Measurements from ENCODE around the gene JRKL.
"Not testable (repeated sequence)": the region's sequence is repeated elsewhere in the genome, so short reads cannot be mapped to it uniquely, and the experiment has no call there.

The JRKL gene

DNA sequence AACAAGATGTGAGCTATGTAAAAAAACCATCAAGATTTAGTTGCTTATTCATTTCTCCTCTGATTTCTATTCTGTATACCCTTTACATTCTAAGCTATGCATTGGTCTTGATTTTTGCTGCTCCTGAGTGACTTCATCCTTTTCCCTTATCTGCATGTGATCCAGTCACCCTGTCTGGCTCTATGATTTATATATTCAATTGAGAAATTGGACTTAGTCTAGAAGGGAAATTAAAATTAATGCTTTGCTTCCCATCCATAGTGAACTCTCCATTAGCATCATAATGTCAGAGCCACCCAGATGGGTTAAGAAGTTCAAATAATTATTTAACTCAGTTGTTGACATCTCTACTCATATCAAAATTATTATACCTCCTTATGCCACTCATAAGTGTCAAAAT, 5.0 kb downstream of the JRKL start:
- DNase-seq (ENCODE audit: low read depth): no peak

- no peak for DNase-seq (ENCODE audit: low read depth)
These were observed 6.8 kb downstream of the JRKL start for GRCh38 chr11:96396637-96397036.

- no peak for DNase-seq (ENCODE audit: low read depth)
These were observed 8.1 kb downstream of the JRKL start for GRCh38 chr11:96397863-96398262.

GRCh38 chr11:96400697-96401096, 10.9 kb downstream of the JRKL start:
- DNase-seq (ENCODE audit: low read depth): no peak

GRCh38 chr11:96411412-96411811, 21.6 kb downstream of the JRKL start:
- DNase-seq (ENCODE audit: low read depth): not testable (repeated sequence)

DNA sequence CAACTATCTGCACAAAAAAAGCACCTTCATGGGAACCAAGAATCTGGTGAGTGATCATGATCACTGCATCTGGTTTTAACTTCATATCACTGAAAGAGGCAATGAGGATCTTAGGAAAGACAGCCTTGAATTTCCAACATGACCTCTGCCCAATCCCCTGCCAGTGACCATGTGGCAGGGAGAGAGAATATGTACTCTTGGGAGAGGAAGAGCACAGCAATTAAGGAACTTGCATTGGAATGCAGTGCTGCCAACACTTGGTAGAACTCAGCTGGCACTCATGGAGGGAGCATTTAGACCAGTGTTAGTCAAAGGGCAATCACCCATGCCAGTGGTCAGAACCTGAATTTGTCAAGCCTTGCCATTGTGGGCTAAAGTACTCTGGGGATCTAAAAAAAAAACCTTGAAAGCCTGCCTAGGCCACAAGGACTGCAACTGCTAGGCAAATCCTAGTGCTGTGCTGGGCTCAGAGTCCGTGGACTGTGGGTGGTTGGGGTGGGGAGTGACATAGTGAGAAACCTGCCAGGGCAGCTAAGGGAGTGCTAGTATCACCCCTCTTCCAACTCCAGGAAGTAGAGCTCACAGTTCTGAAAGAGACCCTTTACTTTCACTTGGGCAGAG, 23.1 kb downstream of the JRKL start:
- no peak for DNase-seq (ENCODE audit: low read depth)

GRCh38 chr11:96413408-96413807, 23.6 kb downstream of the JRKL start:
- no peak for DNase-seq (ENCODE audit: low read depth)

DNA sequence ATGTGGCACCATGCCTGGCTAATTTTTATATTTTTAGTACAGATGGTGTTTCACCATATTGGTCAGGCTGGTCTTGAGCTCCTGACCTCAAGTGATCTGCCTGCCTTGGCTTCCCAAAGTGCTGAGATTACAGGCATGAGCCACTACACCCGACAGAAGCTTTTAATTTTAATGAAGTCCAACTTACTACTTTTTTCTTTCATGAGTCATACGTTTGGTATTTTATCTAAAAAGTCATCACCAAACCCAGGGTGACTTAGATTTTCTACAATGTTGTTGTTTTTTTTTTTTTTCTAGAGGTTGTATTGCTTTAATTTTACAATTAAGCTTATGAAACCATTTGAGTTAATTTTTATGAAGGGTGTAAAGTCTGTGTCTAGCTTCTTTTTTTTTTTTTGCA, 34.9 kb downstream of the JRKL start:
- DNase-seq (ENCODE audit: low read depth): no peak

DNA sequence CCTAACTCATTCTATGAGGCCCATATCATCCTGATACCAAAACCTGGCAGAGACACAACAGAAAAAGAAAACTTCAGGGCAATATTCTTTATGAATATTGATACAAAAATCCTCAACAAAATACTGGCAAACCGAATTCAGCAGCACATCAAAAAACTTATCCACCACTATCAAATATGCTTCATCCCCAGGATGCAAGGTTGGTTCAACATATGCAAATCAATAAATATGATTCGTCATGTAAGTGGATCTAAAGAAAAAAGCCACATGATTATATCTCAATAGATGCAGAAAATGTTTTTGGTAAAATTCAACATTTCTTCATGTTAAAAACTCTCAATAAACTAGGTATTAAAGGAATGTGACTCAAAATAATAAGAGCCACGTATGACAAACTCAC, 40.9 kb downstream of the JRKL start:
- no peak for DNase-seq (ENCODE audit: low read depth)

DNA sequence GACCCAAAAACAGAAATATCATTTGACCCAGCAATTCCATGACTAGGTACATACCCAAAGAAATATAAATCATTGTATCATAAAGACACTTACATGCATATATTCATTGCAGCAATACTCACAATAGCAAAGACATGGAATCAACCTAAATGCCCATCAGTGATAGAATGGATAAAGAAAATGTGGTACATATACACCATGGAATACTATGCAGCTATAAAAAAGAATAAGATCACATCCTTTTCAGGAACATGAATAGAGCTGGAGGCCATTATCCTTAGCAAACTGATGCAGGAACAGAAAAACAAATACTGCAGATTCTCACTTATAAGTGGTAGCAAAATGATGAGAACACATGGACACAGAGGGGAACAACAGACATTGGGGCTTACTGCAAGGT, 42.8 kb downstream of the JRKL start:
- DNase-seq (ENCODE audit: low read depth): not testable (repeated sequence)

Measured in activated T-cell treated with anti-CD3 and anti-CD28 coated beads for 24 hours (primary cell).